CD4-positive, alpha-beta T cell (primary cell): ENCODE data around the gene PTCRA. TPM values are rescaled to one million over a fixed set of nuclear protein-coding genes. Genes with fewer than 3 reads are reported as not detected.
A peak's percentile ranks its signal among the peaks of the same experiment; 100 is the strongest.
"Not testable (repeated sequence)": the region's sequence is repeated elsewhere in the genome, so short reads cannot be mapped to it uniquely, and the experiment has no call there.

Source experiments
- ATAC-seq: fragments of 200-7000 bp; cut with Tn5 transposase; one replicate; pipeline ENCODE4 v1.10.0; 2022; ENCODE audit warnings: mild to moderate bottlenecking; ENCODE audit not compliant: poor library complexity
- CTCF ChIA-PET: fragments of 350-600 bp; sonication (Branson Sonifier 250); formaldehyde crosslinking; loops from one replicate; lab custom pipeline; 2021; ENCODE audit warnings: antibody characterized with exemption, inconsistent platforms; lab: Charles Lee
- POLR2A ChIA-PET: fragments of 350-600 bp; sonication (Branson Sonifier 250); formaldehyde crosslinking; loops from one replicate; lab custom pipeline; 2021; ENCODE audit warnings: antibody characterized with exemption, inconsistent platforms; lab: Charles Lee
- DNase-seq, 14 experiments: peaks; one replicate each; pipeline ENCODE4 v3.0.0-alpha.2; 2013 to 2020; ENCODE audit warnings: mixed read lengths in 2 of 14
- H3K27ac ChIP-seq, 2 donors: one replicate each; pipeline versions ENCODE4 v1.5.1 to v1.7.0; 2013; ENCODE audit warnings: low read length in 2 of 2, low read depth in 1 of 2, mild to moderate bottlenecking in 1 of 2
- H3K27me3 ChIP-seq, 2 experiments: 1 replicate in 1 of 2; 2 replicates in 1 of 2; pipeline versions ENCODE4 v1.6.1 to v1.7.0; 2013; ENCODE audit warnings: low read length in 2 of 2, control low read depth in 1 of 2, mild to moderate bottlenecking in 1 of 2, moderate library complexity in 1 of 2; ENCODE audit not compliant: insufficient read depth in 2 of 2, control insufficient read depth in 1 of 2
- H3K36me3 ChIP-seq: one replicate; pipeline ENCODE4 v1.6.1; 2013; ENCODE audit warnings: low read length, control low read depth; ENCODE audit not compliant: insufficient read depth
- H3K4me1 ChIP-seq: one replicate; pipeline ENCODE4 v1.6.1; 2013; ENCODE audit warnings: low read length, control low read depth; ENCODE audit not compliant: insufficient read depth
- H3K4me3 ChIP-seq: one replicate; pipeline ENCODE4 v1.5.1; 2013; ENCODE audit warnings: mild to moderate bottlenecking, low read length, moderate library complexity
- H3K9me3 ChIP-seq, 2 experiments: 1 replicate in 1 of 2; 2 replicates in 1 of 2; pipeline versions ENCODE4 v1.6.1 to v1.7.0; 2013; ENCODE audit warnings: low read length in 2 of 2, mild to moderate bottlenecking in 2 of 2, control low read depth in 1 of 2, moderate library complexity in 1 of 2; ENCODE audit not compliant: control insufficient read depth in 1 of 2, insufficient read depth in 1 of 2
- H3K27ac Mint-ChIP-seq: one replicate; pipeline ENCODE4 v1.8.0; 2020; ENCODE audit warnings: mixed read lengths
- H3K27me3 Mint-ChIP-seq: one replicate; pipeline ENCODE4 v1.8.0; 2021; ENCODE audit warnings: mixed read lengths
- H3K36me3 Mint-ChIP-seq: one replicate; pipeline ENCODE4 v1.8.0; 2021; ENCODE audit warnings: low read depth, mixed read lengths
- H3K4me1 Mint-ChIP-seq: one replicate; pipeline ENCODE4 v1.8.0; 2021; ENCODE audit warnings: low read depth, mixed read lengths
- H3K4me3 Mint-ChIP-seq: one replicate; pipeline ENCODE4 v1.8.0; 2020; ENCODE audit warnings: mild to moderate bottlenecking, mixed read lengths
- H3K9me3 Mint-ChIP-seq: one replicate; pipeline ENCODE4 v1.8.0; 2020; ENCODE audit warnings: mixed read lengths
- CTCF ChIP-seq: fragments of 200-600 bp; IDR thresholded peaks from one replicate; pipeline ENCODE4 v1.8.0; 2022; ENCODE audit warnings: antibody characterized with exemption, mild to moderate bottlenecking
- intact Hi-C, 2 experiments: fragments of 100-400 bp; cut with DNase I in 1 of 2; cut with micrococcal nuclease in 1 of 2; formaldehyde crosslinking; loops; one replicate each; pipeline versions ENCODE4 v1.15.1 to v1.9.0; 2023 to 2025; cut with DNase I, micrococcal nuclease
- total RNA-seq, 174 experiments: library from RNA in 2 of 174; stranded (reverse) in 2 of 174; gene quantifications; one replicate each; pipeline ENCODE4 v1.2.3 and lab custom pipeline; 2021 to 2026

PTCRA gene
- total RNA-seq, 2 experiments from 2014 or later: not detected

DNA sequence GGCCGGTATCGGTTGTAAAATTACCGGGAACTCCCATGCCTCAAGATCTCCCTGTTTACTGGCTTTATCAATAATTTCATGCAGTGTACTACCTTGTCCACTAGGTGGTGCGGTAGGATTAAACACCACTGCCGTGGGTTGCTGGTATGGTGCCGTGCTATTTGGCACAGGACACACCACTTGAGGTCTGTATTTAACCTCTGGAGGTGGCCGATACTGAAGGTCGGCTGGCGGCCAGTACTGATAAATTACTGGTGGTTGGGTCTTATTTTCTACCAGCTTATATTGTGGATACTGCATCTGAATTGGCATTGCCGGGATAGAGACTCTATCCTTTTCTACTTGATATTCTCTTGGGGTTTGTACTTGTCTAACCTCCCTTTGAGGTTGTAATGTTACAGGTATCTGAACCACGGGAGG is 14.3 kb upstream of the PTCRA start:
- H3K27ac Mint-ChIP-seq: no peak overlapping the region
- peak; percentile 43 to 90 (median 60) for DNase-seq
- ChIA-PET POLR2A (interaction anchor here (1.6 kb wide), 1 partner anchor 242 kb away, joined by 4 read pairs; no protein-coding TSS in a partner anchor), CTCF (interaction anchor here (0.6 to 2.3 kb wide), 9 partner anchors 20 to 250 kb away, joined by 3 to 10 read pairs (median 4); partner anchors contain the start of genes CUL7, PEX6, PPP2R5D and RRP36)
- TF ChIP-seq CTCF: peak; percentile 91
- H3K36me3 Mint-ChIP-seq: no peaks in the 10 kb centered on the region
- Histone ChIP-seq H3K4me1 (peaks cover 7% of the 10 kb centered on the region), H3K4me3 (no peak overlapping the region), H3K27me3 (no peaks in the 10 kb centered on the region), H3K9me3 (no peaks in the 10 kb centered on the region), H3K27ac (no peak overlapping the region), H3K36me3 (no peaks in the 10 kb centered on the region)
- H3K27me3 Mint-ChIP-seq: no peaks in the 10 kb centered on the region
- H3K4me3 Mint-ChIP-seq: no peak overlapping the region
- peak; percentile 97 for ATAC-seq
- H3K9me3 Mint-ChIP-seq: no peaks in the 10 kb centered on the region
- intact Hi-C loops: loop anchor here (1.0 to 10.0 kb wide), 5 partner anchors 111 to 603 kb away; partner anchors contain the start of genes KLHDC3 (in 1 of the 2) and MEA1 (in 1 of the 2)
- peaks cover 11% of the 10 kb centered on the region for H3K4me1 Mint-ChIP-seq

- H3K36me3 Mint-ChIP-seq, ATAC-seq, H3K4me3 ChIP-seq, H3K36me3 ChIP-seq, H3K9me3 Mint-ChIP-seq, H3K9me3 ChIP-seq, H3K4me3 Mint-ChIP-seq, H3K4me1 ChIP-seq, H3K27me3 ChIP-seq, H3K27ac Mint-ChIP-seq, DNase-seq, H3K27ac ChIP-seq, H3K27me3 Mint-ChIP-seq: not testable (repeated sequence)
- ChIA-PET CTCF (interaction anchor here (1.2 kb wide), 1 partner anchor 76 kb away, joined by 4 read pairs; the partner anchor contains the start of gene PEX6), POLR2A (interaction anchor here (1.6 kb wide), 1 partner anchor 241 kb away, joined by 4 read pairs; no protein-coding TSS in a partner anchor)
- H3K4me1 Mint-ChIP-seq: peaks cover 11% of the 10 kb centered on the region
- intact Hi-C loops: loop anchor here in 1 of 2 experiments (5.0 to 10.0 kb wide), 4 partner anchors 110 to 602 kb away; partner anchors contain the start of genes KLHDC3 and MEA1
Observed at GRCh38 chr6:42902429-42903263, 13.2 kb upstream of the PTCRA start.

- H3K36me3 Mint-ChIP-seq: no peaks in the 10 kb centered on the region
- TF ChIP-seq CTCF: no peak
- CTCF ChIA-PET: interaction anchor here (1.1 kb wide), 1 partner anchor 99 kb away, joined by 3 read pairs; no protein-coding TSS in a partner anchor
- no peak for DNase-seq
- H3K27ac ChIP-seq: no peak overlapping the region
- H3K27me3 ChIP-seq: no peaks in the 10 kb centered on the region
- peaks cover 7% of the 10 kb centered on the region for H3K4me1 ChIP-seq
- ATAC-seq: no peak
- POLR2A ChIA-PET: interaction anchor here (1.4 kb wide), 1 partner anchor 25 kb away, joined by 3 read pairs; the partner anchor contains the start of gene CNPY3
- H3K4me3 ChIP-seq: no peak overlapping the region
- H3K27ac Mint-ChIP-seq: no peak overlapping the region
- intact Hi-C loops: loop anchor here in 1 of 2 experiments (5.0 to 10.0 kb wide), 4 partner anchors 108 to 600 kb away; partner anchors contain the start of genes KLHDC3 and MEA1
- H3K9me3 ChIP-seq: no peaks in the 10 kb centered on the region
- no peaks in the 10 kb centered on the region for H3K9me3 Mint-ChIP-seq
- peaks cover 6% of the 10 kb centered on the region for H3K4me1 Mint-ChIP-seq
- no peaks in the 10 kb centered on the region for H3K36me3 ChIP-seq
- H3K4me3 Mint-ChIP-seq: no peak overlapping the region
- no peaks in the 10 kb centered on the region for H3K27me3 Mint-ChIP-seq
Observed at GRCh38 chr6:42904467-42904866, 11.4 kb upstream of the PTCRA start.
